ENCODE results near the gene S100A11.
A peak's percentile ranks its signal among the peaks of the same experiment; 100 is the strongest.

The S100A11 gene

DNA sequence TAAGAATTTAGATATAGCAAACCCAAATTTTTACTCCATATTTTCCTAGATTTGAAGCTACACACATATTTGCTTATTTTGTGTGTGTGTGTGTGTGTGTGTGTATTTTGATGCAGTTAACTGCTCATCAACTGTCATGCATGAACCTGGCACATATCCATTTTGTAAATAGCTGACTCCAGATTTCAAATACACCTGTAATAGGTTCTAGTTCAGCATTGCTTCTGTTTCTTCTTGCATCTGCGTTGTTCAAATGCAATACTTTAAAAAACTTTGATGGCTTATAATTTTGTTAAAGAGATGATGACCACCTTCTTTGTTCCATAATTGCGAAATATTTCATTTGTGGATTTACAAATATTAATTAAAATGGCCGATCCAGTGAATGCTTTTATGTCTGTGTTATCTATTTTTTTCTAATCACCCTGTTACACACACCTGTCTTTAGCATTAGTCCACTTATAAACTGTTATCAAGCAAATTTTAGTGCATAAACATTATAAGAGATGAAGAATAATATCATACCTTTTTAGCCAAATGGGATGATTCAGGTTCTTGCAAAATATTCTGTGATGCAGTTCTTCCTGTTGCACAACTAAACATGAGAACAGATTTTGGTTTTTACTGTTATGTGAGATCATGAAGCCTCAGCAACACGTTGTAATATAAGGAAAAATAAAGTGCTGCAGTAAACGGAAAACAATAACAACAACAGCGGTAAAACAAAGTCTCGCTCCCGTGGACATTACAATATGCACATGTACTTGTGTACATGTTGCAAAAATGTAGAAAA, 12.7 kb upstream of the S100A11 start:
- Mint-ChIP-seq H3K36me3 (ENCODE audit: low read depth) (no peaks in the 10 kb centered on the region), H3K4me1 (ENCODE audit: low read depth) (peaks cover 54% of the 10 kb centered on the region), H3K4me3 (no peak overlapping the region), H3K27ac (peak overlapping the region; percentile 96), H3K27me3 (peaks cover 16% of the 10 kb centered on the region), H3K9me3 (no peaks in the 10 kb centered on the region)
- intact Hi-C loops (cut with micrococcal nuclease): loop anchor here (5.0 kb wide), 3 partner anchors 58 to 408 kb away; no protein-coding TSS in a partner anchor

DNA sequence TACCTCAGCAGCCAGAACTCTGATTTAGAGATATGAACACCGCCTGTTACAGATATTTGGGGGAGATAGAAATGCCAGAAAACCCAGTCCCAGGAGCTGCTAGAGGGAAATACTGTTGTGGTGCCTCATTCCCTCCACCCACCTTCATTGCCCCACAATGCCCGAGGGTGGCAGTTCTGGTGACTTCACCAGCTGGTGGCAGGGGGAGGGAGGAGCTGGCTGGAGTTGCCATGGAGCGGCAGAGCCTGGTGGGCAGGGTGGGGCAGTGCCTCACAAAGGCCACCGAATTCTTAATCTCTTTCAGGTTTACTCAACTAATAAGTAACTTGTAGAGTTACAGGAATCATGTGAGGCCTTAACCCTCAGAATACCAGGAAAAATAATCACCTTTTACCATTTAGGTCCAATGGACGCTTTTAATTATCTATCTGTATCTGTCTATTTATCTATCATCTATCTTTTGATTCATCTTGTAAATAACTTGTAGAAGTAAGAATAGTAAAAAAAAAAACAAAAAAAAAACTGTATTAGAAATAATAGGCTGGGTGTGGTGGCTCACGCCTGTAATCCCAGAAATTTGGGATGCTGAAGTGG, 11.7 kb upstream of the S100A11 start:
- Mint-ChIP-seq H3K27me3 (peaks cover 9% of the 10 kb centered on the region), H3K9me3 (no peaks in the 10 kb centered on the region), H3K27ac (peak overlapping the region; percentile 96), H3K36me3 (ENCODE audit: low read depth) (no peaks in the 10 kb centered on the region), H3K4me1 (ENCODE audit: low read depth) (peaks cover 59% of the 10 kb centered on the region), H3K4me3 (peak overlapping the region; percentile 76)
- intact Hi-C loops (cut with micrococcal nuclease): loop anchor here (1.0 kb wide), 1 partner anchor 12 kb away; no protein-coding TSS in a partner anchor

DNA sequence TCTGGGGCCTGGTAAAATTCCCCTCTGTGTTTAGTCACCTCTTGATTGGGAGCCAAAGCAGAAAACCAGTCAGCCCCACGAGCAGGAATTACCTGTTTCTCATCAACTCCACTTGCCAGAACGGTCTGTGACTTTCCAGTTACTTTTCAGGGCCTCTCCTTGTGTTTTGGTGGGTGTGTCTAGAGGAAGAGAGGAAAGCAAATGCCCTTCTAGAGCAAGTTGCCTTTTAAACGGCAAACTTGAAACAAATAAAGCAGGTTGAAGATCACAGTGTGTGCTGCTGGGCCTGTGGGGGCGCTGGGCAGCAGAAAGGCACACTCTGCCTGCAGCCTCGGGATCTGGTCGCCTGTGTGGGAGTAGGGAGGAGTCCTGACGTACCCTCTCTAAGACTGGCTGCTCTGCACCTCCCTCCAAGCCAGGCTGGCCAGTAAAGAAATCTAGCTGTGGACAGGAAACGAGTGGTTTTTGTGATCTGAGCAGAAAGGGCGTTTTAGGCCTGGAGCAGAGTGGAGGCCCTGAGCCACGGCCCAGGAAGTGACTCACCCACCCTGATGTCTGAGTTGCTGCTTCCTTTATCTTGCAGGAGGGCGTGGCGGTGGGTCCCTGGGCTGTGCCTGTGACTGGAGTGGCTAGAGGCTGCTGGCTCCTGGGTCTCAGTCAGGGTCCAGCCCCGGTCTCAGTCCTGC, 11.1 kb upstream of the S100A11 start:
- peaks cover 59% of the 10 kb centered on the region for H3K4me1 Mint-ChIP-seq (ENCODE audit: low read depth)
- intact Hi-C loops (cut with micrococcal nuclease): loop anchor here (1.0 kb wide), 1 partner anchor 12 kb away; no protein-coding TSS in a partner anchor
- H3K36me3 Mint-ChIP-seq (ENCODE audit: low read depth): no peaks in the 10 kb centered on the region
- H3K27ac Mint-ChIP-seq: peak overlapping the region; percentile 96
- H3K27me3 Mint-ChIP-seq: peaks cover 3% of the 10 kb centered on the region
- H3K9me3 Mint-ChIP-seq: no peaks in the 10 kb centered on the region
- peak overlapping the region; percentile 76 for H3K4me3 Mint-ChIP-seq

DNA sequence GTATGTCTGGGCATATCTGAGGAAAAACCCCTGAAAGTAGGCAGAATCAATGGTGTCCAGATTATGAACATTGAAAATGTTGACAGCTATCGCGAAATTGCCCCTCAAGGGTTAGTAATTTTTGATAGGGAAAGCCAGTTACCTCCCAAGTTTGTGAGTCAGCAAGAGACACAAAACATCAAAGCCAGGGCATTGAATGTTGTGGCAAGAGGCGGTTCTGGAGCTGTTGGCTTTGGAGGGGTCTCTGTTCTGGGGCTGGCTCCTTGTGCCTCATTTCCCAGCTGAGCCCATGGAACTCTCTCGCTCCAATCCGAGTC, 10.6 kb upstream of the S100A11 start:
- H3K27ac Mint-ChIP-seq: peak overlapping the region; percentile 96
- no peaks in the 10 kb centered on the region for H3K27me3 Mint-ChIP-seq
- no peaks in the 10 kb centered on the region for H3K9me3 Mint-ChIP-seq
- H3K4me3 Mint-ChIP-seq: peak overlapping the region; percentile 76
- H3K36me3 Mint-ChIP-seq (ENCODE audit: low read depth): no peaks in the 10 kb centered on the region
- peaks cover 54% of the 10 kb centered on the region for H3K4me1 Mint-ChIP-seq (ENCODE audit: low read depth)
- intact Hi-C loops (cut with micrococcal nuclease): no loop called here

DNA sequence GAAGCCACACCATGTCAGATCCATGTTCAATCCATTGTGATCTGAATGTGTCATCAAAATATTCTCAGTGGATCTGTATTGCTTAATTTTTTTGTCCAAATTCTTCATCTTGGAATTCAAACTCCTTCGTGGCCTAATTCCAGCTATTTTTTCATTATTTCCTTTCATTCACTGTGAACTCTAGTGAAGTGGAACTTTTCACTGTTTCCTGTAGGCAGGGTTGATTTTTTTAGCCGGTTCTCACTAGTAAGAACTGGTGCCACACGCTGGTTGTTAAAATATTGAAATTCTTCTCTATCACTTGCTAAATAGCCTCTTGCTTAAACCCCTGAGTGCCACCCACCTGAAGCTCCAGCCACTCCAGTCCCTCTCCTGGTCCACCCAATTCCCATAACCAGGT, 7.6 kb upstream of the S100A11 start:
- H3K27me3 Mint-ChIP-seq: no peaks in the 10 kb centered on the region
- H3K9me3 Mint-ChIP-seq: no peaks in the 10 kb centered on the region
- no peak overlapping the region for H3K4me3 Mint-ChIP-seq
- intact Hi-C loops (cut with micrococcal nuclease): no loop called here
- no peaks in the 10 kb centered on the region for H3K36me3 Mint-ChIP-seq (ENCODE audit: low read depth)
- H3K4me1 Mint-ChIP-seq (ENCODE audit: low read depth): peaks cover 27% of the 10 kb centered on the region
- no peak overlapping the region for H3K27ac Mint-ChIP-seq

DNA sequence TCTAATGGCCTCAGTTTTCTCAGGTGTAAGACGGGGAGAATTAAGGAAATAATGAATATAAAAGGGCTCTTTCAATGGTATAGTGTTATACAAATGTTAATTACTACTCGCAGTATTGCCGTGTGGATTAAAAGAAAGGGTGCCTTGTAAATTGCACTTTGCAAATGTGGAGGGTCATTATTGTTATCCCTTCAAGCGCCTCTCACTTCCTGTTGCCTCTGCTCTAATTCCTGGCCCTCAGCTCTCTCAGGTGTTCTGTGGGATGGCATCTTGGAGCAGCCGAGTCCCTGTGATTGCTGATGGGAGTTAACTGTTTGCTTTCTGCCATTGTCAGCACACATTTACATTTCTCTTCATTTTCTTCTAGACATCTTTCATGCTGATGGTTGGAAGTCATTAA, 7.1 kb upstream of the S100A11 start:
- no peaks in the 10 kb centered on the region for H3K9me3 Mint-ChIP-seq
- H3K36me3 Mint-ChIP-seq (ENCODE audit: low read depth): no peaks in the 10 kb centered on the region
- H3K4me3 Mint-ChIP-seq: no peak overlapping the region
- H3K27me3 Mint-ChIP-seq: no peaks in the 10 kb centered on the region
- intact Hi-C loops (cut with micrococcal nuclease): no loop called here
- no peak overlapping the region for H3K27ac Mint-ChIP-seq
- peaks cover 25% of the 10 kb centered on the region for H3K4me1 Mint-ChIP-seq (ENCODE audit: low read depth)

DNA sequence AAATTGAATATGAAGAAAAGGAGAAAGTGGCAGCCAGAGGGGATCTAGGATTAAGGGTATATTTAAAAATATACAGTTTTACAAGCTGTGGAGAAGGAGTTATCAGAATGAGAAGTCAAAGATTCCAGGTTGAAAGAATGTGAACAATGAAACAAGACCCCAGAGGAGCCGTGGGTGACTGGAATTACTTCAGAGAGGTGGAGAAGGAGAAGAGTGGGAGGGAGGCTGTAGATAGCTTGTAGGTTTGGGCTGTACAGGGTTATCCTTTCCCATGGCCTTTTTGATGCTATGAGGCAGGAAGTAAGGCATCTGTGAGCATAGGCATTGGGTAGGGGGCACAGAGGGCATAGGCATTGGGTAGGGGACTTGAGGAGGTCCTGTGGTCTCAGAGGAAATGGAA, 5.2 kb upstream of the S100A11 start:
- Mint-ChIP-seq H3K4me1 (ENCODE audit: low read depth) (peaks cover 16% of the 10 kb centered on the region), H3K4me3 (no peak overlapping the region), H3K36me3 (ENCODE audit: low read depth) (no peaks in the 10 kb centered on the region), H3K27ac (no peak overlapping the region), H3K27me3 (no peaks in the 10 kb centered on the region), H3K9me3 (no peaks in the 10 kb centered on the region)
- intact Hi-C loops (cut with micrococcal nuclease): no loop called here

DNA sequence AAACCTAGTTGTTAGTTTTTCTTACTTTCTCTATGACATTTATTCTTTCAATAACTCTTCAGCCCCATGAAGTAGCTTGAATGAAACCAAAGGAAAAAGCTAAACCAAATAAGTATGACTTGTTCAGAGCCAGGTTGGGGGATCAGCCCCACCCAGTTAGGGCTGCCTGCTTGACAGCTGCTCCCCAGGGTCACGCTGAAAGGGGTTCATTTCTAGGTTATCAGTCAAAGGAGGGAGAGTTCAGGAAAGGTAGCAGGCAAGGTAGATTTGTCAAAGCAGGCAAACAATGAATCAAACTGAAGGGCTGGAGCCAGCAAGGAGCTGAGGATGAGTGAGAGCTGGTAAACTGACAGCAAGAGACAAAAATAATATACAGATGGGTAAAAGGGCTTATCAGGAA, 3.1 kb upstream of the S100A11 start:
- Mint-ChIP-seq H3K27me3 (no peaks in the 10 kb centered on the region), H3K9me3 (no peaks in the 10 kb centered on the region), H3K4me1 (ENCODE audit: low read depth) (peaks cover 8% of the 10 kb centered on the region), H3K36me3 (ENCODE audit: low read depth) (peaks cover 21% of the 10 kb centered on the region), H3K27ac (no peak overlapping the region), H3K4me3 (no peak overlapping the region)
- intact Hi-C loops (cut with micrococcal nuclease): loop anchor here (5.0 kb wide), 1 partner anchor 38 kb away; no protein-coding TSS in a partner anchor

DNA sequence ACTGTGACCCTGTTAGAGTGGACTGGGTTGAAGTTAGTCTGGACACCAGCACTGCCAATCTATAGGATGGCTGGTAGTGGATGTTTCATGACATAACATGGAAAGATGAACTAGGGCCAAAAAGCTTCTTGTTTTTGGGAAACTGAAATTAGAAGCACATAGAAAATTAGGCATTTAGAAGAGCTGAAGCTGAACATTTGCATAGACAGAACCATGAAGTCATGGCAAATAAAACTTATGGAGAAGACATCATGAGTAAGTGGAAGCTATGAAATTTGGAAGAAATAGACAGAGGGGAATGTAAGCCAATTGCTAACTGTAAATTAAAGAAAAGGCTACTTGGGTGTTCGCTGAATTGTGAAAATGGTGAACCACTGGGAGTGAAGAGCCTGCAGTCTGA, 2.7 kb upstream of the S100A11 start:
- Mint-ChIP-seq H3K27me3 (no peaks in the 10 kb centered on the region), H3K9me3 (no peaks in the 10 kb centered on the region), H3K36me3 (ENCODE audit: low read depth) (peaks cover 25% of the 10 kb centered on the region), H3K4me3 (no peak overlapping the region), H3K4me1 (ENCODE audit: low read depth) (peaks cover 5% of the 10 kb centered on the region), H3K27ac (no peak overlapping the region)
- intact Hi-C loops (cut with micrococcal nuclease): loop anchor here (5.0 kb wide), 1 partner anchor 37 kb away; no protein-coding TSS in a partner anchor

DNA sequence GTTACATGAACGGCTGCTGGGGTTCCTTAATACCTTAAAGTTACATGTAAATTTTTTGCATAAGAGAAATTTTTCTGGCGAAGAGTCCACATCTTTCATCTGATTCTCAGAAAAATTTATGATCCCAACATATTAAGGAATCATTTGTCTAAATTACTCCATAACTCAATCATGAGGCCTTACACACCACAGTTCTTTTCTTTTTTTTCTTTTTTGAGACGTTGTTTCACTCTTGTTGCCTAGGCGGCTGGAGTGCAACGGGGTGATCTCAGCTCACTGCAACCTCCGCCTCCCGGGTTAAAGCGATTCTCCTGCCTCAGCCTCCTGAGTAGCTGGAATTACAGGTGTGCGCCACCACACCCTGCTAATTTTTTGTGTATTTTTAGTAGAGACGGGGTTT, 2.1 kb upstream of the S100A11 start:
- H3K27me3 Mint-ChIP-seq: no peaks in the 10 kb centered on the region
- peaks cover 31% of the 10 kb centered on the region for H3K36me3 Mint-ChIP-seq (ENCODE audit: low read depth)
- H3K9me3 Mint-ChIP-seq: no peaks in the 10 kb centered on the region
- intact Hi-C loops (cut with micrococcal nuclease): loop anchor here (5.0 kb wide), 1 partner anchor 37 kb away; no protein-coding TSS in a partner anchor
- no peak overlapping the region for H3K4me3 Mint-ChIP-seq
- peaks cover 1% of the 10 kb centered on the region for H3K4me1 Mint-ChIP-seq (ENCODE audit: low read depth)
- no peak overlapping the region for H3K27ac Mint-ChIP-seq

DNA sequence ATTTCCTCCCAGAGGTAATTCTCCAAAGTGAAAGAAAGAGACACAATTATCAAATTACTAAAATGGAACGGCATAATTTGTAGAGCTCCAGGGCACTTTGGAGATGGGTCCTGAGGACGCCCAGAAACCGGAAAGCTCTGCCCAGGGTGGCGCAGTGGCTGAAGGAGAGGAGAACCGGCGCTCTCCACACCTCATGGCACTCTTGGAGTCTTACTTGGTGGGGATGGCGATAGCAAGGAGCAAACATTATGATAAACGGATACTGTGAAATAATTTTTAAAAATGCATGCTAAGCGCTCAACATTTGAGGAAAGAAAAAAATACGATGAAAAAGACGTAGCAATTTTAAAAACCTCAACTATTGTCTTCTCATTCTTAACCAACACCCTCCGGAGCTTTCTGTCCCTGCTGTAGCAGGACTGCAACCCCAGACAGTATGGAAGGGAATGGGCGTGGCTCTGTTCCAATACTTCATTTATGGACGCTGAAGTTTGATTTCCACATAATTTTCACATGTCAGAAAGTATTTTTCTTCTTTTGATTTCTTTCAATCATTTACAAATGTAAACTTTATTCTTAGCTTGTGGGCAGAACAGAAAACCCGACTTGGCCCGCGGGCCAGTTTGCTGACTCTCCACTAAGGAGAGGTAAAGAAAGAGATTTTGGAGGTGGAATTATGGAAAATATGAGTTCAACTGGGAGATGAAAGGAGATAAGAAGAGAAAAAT, 1.1 kb downstream of the S100A11 start:
- Mint-ChIP-seq H3K4me1 (ENCODE audit: low read depth) (peaks cover 25% of the 10 kb centered on the region), H3K27me3 (no peaks in the 10 kb centered on the region), H3K9me3 (no peaks in the 10 kb centered on the region), H3K36me3 (ENCODE audit: low read depth) (peaks cover 63% of the 10 kb centered on the region), H3K4me3 (peak overlapping the region; percentile 97), H3K27ac (peak overlapping the region; percentile 100)
- intact Hi-C loops (cut with micrococcal nuclease): loop anchor here (1.0 to 5.0 kb wide), 2 partner anchors 13 to 33 kb away; no protein-coding TSS in a partner anchor

DNA sequence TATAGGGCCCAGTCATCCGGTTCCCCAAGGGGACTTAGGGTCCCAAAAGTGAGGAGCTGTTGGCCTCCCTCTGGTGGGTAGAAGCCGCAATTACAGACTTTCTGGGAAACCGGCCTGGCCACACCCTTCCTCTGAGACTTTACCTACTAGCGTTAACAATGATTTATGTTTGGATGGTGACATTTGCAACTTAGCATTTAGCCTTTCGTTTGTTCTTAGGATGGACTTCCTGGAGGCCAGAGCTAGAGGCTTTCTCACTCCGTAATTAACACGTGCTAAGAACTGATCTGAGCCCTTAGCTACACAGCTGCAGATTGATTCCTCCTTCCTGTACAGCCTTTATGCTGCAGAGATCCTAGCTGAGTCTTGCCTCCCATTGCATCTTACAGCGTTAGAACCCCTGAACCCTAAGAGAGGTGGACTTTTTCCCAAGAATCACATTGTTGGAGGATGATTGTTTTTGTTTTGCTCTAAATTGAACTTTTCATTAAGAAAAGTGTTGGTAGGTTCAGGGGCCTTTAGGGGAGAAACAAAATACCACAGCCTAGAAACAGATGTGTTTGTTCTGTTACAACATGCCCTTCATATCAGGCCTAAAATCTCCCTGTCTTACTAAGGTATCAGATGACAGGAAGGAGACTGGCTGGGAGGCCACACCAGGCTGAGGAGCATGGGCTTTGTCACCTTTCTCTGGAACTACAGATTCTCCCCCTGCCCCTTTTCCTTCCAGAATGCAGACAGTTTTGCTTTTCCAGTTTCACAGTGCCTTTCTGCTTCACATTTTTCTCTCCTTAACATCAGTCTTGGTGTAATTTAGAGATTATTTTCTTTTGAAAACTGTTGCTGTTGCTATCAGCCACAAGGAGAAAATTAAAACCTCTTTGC, 1.9 kb downstream of the S100A11 start:
- Mint-ChIP-seq H3K36me3 (ENCODE audit: low read depth) (peaks cover 68% of the 10 kb centered on the region), H3K9me3 (no peaks in the 10 kb centered on the region), H3K4me3 (peak overlapping the region; percentile 97), H3K27ac (peak overlapping the region; percentile 100), H3K4me1 (ENCODE audit: low read depth) (peaks cover 31% of the 10 kb centered on the region), H3K27me3 (no peaks in the 10 kb centered on the region)
- intact Hi-C loops (cut with micrococcal nuclease): loop anchor here (5.0 kb wide), 1 partner anchor 33 kb away; no protein-coding TSS in a partner anchor

DNA sequence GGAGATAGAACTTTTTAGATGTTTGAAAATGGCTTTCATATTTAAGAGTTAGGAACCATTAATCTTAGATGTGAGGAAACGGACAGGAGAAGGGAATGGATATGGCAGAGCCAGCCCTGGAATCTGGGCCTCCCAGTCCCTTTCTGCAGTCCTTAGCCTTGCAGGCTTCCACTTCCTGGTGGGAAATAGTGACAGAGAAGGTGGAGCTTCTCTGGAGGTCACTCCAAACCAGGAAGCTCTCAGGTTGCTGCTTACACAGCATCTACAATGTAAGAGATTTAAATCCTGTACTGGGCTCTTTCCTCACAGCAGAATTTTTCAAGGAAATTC, 2.5 kb downstream of the S100A11 start:
- H3K4me3 Mint-ChIP-seq: peak overlapping the region; percentile 97
- H3K36me3 Mint-ChIP-seq (ENCODE audit: low read depth): peaks cover 68% of the 10 kb centered on the region
- peak overlapping the region; percentile 100 for H3K27ac Mint-ChIP-seq
- H3K9me3 Mint-ChIP-seq: no peaks in the 10 kb centered on the region
- H3K27me3 Mint-ChIP-seq: no peaks in the 10 kb centered on the region
- intact Hi-C loops (cut with micrococcal nuclease): no loop called here
- H3K4me1 Mint-ChIP-seq (ENCODE audit: low read depth): peaks cover 36% of the 10 kb centered on the region

Measured in dendritic cell treated with granulocyte-macrophage colony-stimulating factor and Interleukin-4, amounts not matched to agents 40 ng/mL and 50 ng/mL, for 4 days (primary cell).